CD4-positive, alpha-beta memory T cell (primary cell): ENCODE measurements around the gene PHIP. TPM values are rescaled to one million over a fixed set of nuclear protein-coding genes. Genes with fewer than 3 reads are reported as not detected.
A peak's percentile ranks its signal among the peaks of the same experiment; 100 is the strongest.

Experiments used
- CTCF ChIA-PET: fragments of 350-600 bp; sonication (Branson Sonifier 250); formaldehyde crosslinking; loops from one replicate; lab custom pipeline; 2021; ENCODE audit warnings: inconsistent platforms; ENCODE audit not compliant: partially characterized antibody; lab: Charles Lee
- POLR2A ChIA-PET: fragments of 350-600 bp; sonication (Branson Sonifier 250); formaldehyde crosslinking; loops from one replicate; lab custom pipeline; 2021; ENCODE audit not compliant: partially characterized antibody; lab: Charles Lee
- DNase-seq, 5 donors: peaks; one replicate each; pipeline versions ENCODE4 v3.0.0 to v3.0.0-alpha.2; 2020 to 2022; ENCODE audit warnings: mixed read lengths in 1 of 5
- H3K27ac ChIP-seq: one replicate; pipeline ENCODE4 v1.7.0; 2013; ENCODE audit warnings: low read depth, low read length
- H3K27me3 ChIP-seq: 2 replicates; pipeline ENCODE4 v1.7.0; 2013; ENCODE audit warnings: mild to moderate bottlenecking, low read length, moderate library complexity; ENCODE audit not compliant: insufficient read depth
- H3K36me3 ChIP-seq: 2 replicates; pipeline ENCODE4 v1.7.0; 2013; ENCODE audit warnings: mild to moderate bottlenecking, low read length, moderate library complexity; ENCODE audit not compliant: insufficient read depth
- H3K4me1 ChIP-seq: 2 replicates; pipeline ENCODE4 v1.7.0; 2013; ENCODE audit warnings: mild to moderate bottlenecking, low read length, moderate library complexity; ENCODE audit not compliant: insufficient read depth
- H3K4me3 ChIP-seq, 2 donors: one replicate each; pipeline ENCODE4 v1.7.0; 2013; ENCODE audit warnings: low read length in 2 of 2, mild to moderate bottlenecking in 1 of 2
- H3K9me3 ChIP-seq, 2 donors: one replicate each; pipeline ENCODE4 v1.7.0; 2013; ENCODE audit warnings: low read length in 2 of 2, control low read depth in 1 of 2; ENCODE audit not compliant: control insufficient read depth in 1 of 2
- H3K27ac Mint-ChIP-seq, 7 donors: one replicate each; pipeline ENCODE4 v1.8.0; 2020 to 2021; ENCODE audit warnings: mixed read lengths in 7 of 7, mild to moderate bottlenecking in 6 of 7, inconsistent platforms in 3 of 7, moderate library complexity in 3 of 7
- H3K27me3 Mint-ChIP-seq, 2 donors: one replicate each; pipeline ENCODE4 v1.8.0; 2020 to 2021; ENCODE audit warnings: mixed read lengths in 2 of 2
- H3K36me3 Mint-ChIP-seq, 2 donors: one replicate each; pipeline ENCODE4 v1.8.0; 2020 to 2021; ENCODE audit warnings: mixed read lengths in 2 of 2, inconsistent platforms in 1 of 2, mild to moderate bottlenecking in 1 of 2
- H3K4me1 Mint-ChIP-seq, 4 donors: one replicate each; pipeline ENCODE4 v1.8.0; 2020 to 2021; ENCODE audit warnings: mixed read lengths in 4 of 4, mild to moderate bottlenecking in 1 of 4
- H3K4me3 Mint-ChIP-seq, 8 donors: one replicate each; pipeline ENCODE4 v1.8.0; 2020 to 2021; ENCODE audit warnings: mixed read lengths in 8 of 8, mild to moderate bottlenecking in 7 of 8, moderate library complexity in 6 of 8, inconsistent platforms in 3 of 8
- H3K9me3 Mint-ChIP-seq, 8 donors: one replicate each; pipeline ENCODE4 v1.8.0; 2020 to 2021; ENCODE audit warnings: mixed read lengths in 8 of 8, mild to moderate bottlenecking in 5 of 8, inconsistent platforms in 3 of 8, moderate library complexity in 1 of 8
- intact Hi-C: fragments of 100-400 bp; cut with micrococcal nuclease; formaldehyde crosslinking; loops from one replicate; pipeline ENCODE4 v1.15.1; 2023
- polyA plus RNA-seq, 2 donors: library from polyadenylated mRNA; unstranded; fragments of 300-500 nt; fragmentation: Illumina TruSeq; gene quantifications; one replicate each; pipeline ENCODE4 v1.2.3, GENCODE V29; 2021
- total RNA-seq, 2 experiments: library from RNA; stranded (reverse); gene quantifications; one replicate each; pipeline ENCODE4 v1.2.3, GENCODE V29; 2021

PHIP gene
- total and polyA plus RNA-seq, 4 experiments from 2014 or later = 10.5 to 46.8 (median 29.6) TPM

DNA sequence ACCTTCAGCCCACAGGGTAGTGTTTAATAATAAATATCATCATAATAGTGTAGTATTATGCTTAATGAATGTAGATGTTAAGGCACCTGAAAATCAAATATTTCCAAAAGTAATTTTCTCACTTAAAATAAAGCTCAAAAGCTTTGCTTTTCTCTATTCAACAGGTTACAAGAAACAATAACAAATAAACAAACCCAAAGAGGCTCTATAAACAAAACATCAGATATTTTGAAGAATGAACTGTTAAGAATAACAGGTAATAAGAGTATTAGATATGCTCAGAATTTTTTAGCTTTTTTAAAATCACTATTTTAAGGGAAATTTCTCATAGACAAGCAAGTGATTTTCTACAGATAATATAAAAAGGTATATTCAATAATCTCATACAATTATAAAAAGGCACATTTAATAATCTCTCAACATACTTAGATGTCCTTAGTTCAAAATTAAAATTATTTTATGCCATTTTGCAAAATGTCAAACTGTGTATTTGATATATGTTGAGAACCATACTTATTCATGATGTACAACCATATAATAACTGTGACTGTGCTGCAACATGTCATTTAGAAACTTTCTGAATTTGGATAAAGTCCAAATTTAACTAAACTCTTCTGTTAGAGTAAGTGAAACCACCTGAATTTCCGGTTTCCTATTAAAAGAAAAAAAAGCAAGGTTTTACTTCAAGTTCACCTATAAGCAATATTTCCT lies 35.8 kb downstream of the PHIP start:
- ChIA-PET POLR2A (interaction anchor here (0.7 to 2.7 kb wide), 2 partner anchors 12 to 35 kb away, joined by 3 to 27 read pairs; partner anchors contain the start of gene PHIP), CTCF (interaction anchor here (1.2 kb wide), 1 partner anchor 36 kb away, joined by 3 read pairs; no protein-coding TSS in a partner anchor)
- no peak overlapping the region for H3K4me3 Mint-ChIP-seq
- H3K27me3 Mint-ChIP-seq = no peaks in the 10 kb centered on the region
- no peak overlapping the region for H3K27ac ChIP-seq
- no peak overlapping the region for H3K4me3 ChIP-seq
- intact Hi-C loops = loop anchor here (1.0 to 5.0 kb wide), 3 partner anchors 8 to 45 kb away; partner anchors contain the start of gene PHIP
- no peaks in the 10 kb centered on the region for H3K27me3 ChIP-seq
- peak overlapping the region in 1 of 7 donors; percentile 38 for H3K27ac Mint-ChIP-seq
- H3K4me1 ChIP-seq = peaks cover 47% of the 10 kb centered on the region
- no peaks in the 10 kb centered on the region for H3K9me3 ChIP-seq
- peaks cover 7% of the 10 kb centered on the region for H3K36me3 ChIP-seq
- peaks cover 31 to 42% of the 10 kb centered on the region in 2 donors for H3K36me3 Mint-ChIP-seq
- H3K9me3 Mint-ChIP-seq = no peaks in the 10 kb centered on the region
- DNase-seq = peak in 4 of 5 donors; percentile 11 to 18 (median 16)
- peaks cover 33 to 66% (median 55%) of the 10 kb centered on the region in 4 donors for H3K4me1 Mint-ChIP-seq

DNA sequence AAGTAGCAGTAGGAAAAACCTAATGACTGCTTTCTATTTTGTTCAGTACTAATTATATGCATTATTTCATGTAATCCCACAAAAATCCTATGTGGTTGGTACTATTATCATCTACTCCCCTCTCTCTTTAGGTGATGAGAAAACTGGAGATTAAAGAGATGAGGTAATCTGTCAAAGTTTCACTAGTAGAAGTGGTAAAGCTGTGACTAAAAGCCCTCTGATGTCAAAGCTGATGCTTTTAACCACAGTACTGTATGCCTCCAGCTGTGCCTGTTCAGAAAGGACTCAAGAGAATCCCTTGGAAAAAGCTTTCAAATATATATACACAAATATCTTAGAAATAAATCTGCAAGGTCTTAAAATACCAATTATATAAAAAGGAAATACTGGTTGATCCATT lies 38.0 kb downstream of the PHIP start:
- Mint-ChIP-seq H3K36me3 (peaks cover 39 to 54% of the 10 kb centered on the region in 2 donors), H3K4me3 (no peak overlapping the region), H3K27me3 (no peaks in the 10 kb centered on the region), H3K9me3 (peaks cover 0 to under 1% (median 0%) of the 10 kb centered on the region in 8 donors), H3K4me1 (peaks cover 38 to 69% (median 55%) of the 10 kb centered on the region in 4 donors), H3K27ac (no peak overlapping the region)
- CTCF ChIA-PET = no interaction called here
- POLR2A ChIA-PET = no interaction called here
- intact Hi-C loops = loop anchor here (5.0 kb wide), 2 partner anchors 37 to 43 kb away; partner anchors contain the start of gene PHIP
- no peaks in the 10 kb centered on the region for H3K27me3 ChIP-seq
- H3K4me3 ChIP-seq = no peak overlapping the region
- peaks cover 7% of the 10 kb centered on the region for H3K36me3 ChIP-seq
- H3K9me3 ChIP-seq = no peaks in the 10 kb centered on the region
- H3K4me1 ChIP-seq = peaks cover 33% of the 10 kb centered on the region
- DNase-seq = no peak
- no peak overlapping the region for H3K27ac ChIP-seq

DNA sequence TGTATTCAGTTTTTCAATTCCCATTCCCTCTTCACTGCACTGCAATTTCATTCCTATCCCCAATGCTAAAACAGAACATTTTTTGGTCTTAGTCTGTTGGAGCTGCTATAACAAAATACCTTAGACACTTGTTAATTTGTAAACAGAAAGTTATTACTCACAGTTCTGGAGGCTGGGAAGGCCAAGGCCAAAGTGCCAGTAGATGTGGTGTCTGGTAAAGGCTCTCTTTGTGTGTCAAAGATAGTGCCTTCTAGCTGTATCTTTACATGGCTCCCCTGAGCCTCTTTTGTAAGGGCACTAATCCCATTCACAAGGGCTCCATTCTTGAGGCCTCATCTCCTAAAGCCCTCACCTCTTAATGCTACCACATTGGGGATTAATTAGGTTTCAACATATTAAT lies 40.0 kb downstream of the PHIP start:
- Histone ChIP-seq H3K27ac (no peak overlapping the region), H3K4me3 (no peak overlapping the region), H3K27me3 (no peaks in the 10 kb centered on the region), H3K36me3 (peaks cover 4% of the 10 kb centered on the region), H3K9me3 (no peaks in the 10 kb centered on the region), H3K4me1 (peaks cover 16% of the 10 kb centered on the region)
- no peaks in the 10 kb centered on the region for H3K27me3 Mint-ChIP-seq
- ChIA-PET CTCF (no interaction called here), POLR2A (no interaction called here)
- no peak overlapping the region for H3K4me3 Mint-ChIP-seq
- peaks cover 0 to 2% (median 0%) of the 10 kb centered on the region in 8 donors for H3K9me3 Mint-ChIP-seq
- H3K36me3 Mint-ChIP-seq = peaks cover 53 to 62% of the 10 kb centered on the region in 2 donors
- H3K27ac Mint-ChIP-seq = no peak overlapping the region
- H3K4me1 Mint-ChIP-seq = peaks cover 41 to 68% (median 53%) of the 10 kb centered on the region in 4 donors
- intact Hi-C loops = no loop called here
- DNase-seq = no peak

DNA sequence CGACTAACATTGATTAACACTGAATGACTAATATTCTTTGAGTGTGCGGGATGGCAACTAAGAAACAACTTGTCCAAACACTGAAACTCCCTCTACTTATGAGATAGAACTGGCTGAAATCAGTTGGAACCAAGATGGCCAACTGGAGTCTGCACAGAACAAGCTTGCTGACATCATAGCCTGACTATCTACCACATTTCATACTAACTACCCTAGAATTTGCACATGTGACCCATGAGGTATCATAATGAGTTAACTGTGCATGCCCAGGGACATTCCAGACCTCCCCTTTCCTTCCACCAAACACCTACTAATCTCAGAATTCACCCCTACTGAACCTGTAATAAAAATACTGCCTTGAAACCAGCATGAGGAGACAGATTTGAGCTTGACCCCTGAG lies 43.2 kb downstream of the PHIP start:
- Mint-ChIP-seq H3K36me3 (peaks cover 59 to 61% of the 10 kb centered on the region in 2 donors), H3K9me3 (peaks cover 0 to 2% (median 0%) of the 10 kb centered on the region in 8 donors), H3K27ac (peak overlapping the region in 2 of 7 donors; percentile 63 to 64), H3K4me1 (peaks cover 50 to 69% (median 56%) of the 10 kb centered on the region in 4 donors), H3K27me3 (no peaks in the 10 kb centered on the region), H3K4me3 (no peak overlapping the region)
- DNase-seq = no peak
- intact Hi-C loops = no loop called here
- Histone ChIP-seq H3K4me3 (no peak overlapping the region), H3K9me3 (no peaks in the 10 kb centered on the region), H3K27me3 (no peaks in the 10 kb centered on the region), H3K4me1 (no peaks in the 10 kb centered on the region), H3K36me3 (no peaks in the 10 kb centered on the region), H3K27ac (no peak overlapping the region)
- POLR2A ChIA-PET = interaction anchor here (1.0 to 1.1 kb wide), 2 partner anchors 43 to 44 kb away, joined by 3 to 4 read pairs; partner anchors contain the start of gene PHIP
- CTCF ChIA-PET = no interaction called here

DNA sequence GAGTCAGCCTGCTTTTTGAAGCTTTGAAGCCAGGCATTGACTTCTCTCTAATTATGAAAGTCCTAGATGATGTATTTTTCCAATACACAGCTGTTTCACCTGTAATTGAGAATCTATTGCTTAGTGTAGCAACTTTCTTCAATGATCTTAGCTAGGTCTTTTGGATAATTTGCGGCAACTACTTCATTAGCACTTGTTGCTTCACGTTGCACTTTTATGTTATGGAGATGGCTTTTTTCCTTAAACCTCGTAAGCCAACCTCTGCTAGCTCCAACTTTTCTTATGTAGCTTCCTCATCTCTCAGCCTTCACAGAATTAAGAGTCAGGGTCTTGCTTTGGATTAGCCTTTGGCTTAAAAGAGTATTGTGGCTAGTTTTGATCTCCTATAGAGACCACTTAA lies 44.8 kb downstream of the PHIP start:
- no peak overlapping the region for H3K27ac Mint-ChIP-seq
- Histone ChIP-seq H3K9me3 (no peaks in the 10 kb centered on the region), H3K4me3 (no peak overlapping the region), H3K4me1 (peaks cover 2% of the 10 kb centered on the region), H3K36me3 (no peaks in the 10 kb centered on the region), H3K27me3 (no peaks in the 10 kb centered on the region), H3K27ac (no peak overlapping the region)
- H3K36me3 Mint-ChIP-seq = peaks cover 53 to 55% of the 10 kb centered on the region in 2 donors
- H3K27me3 Mint-ChIP-seq = no peaks in the 10 kb centered on the region
- CTCF ChIA-PET = no interaction called here
- peaks cover 0 to 2% (median 0%) of the 10 kb centered on the region in 8 donors for H3K9me3 Mint-ChIP-seq
- H3K4me3 Mint-ChIP-seq = no peak overlapping the region
- peaks cover 46 to 66% (median 56%) of the 10 kb centered on the region in 4 donors for H3K4me1 Mint-ChIP-seq
- DNase-seq = no peak
- POLR2A ChIA-PET = interaction anchor here (1.5 kb wide), 1 partner anchor 45 kb away, joined by 6 read pairs; the partner anchor contains the start of gene PHIP
- intact Hi-C loops = no loop called here

DNA sequence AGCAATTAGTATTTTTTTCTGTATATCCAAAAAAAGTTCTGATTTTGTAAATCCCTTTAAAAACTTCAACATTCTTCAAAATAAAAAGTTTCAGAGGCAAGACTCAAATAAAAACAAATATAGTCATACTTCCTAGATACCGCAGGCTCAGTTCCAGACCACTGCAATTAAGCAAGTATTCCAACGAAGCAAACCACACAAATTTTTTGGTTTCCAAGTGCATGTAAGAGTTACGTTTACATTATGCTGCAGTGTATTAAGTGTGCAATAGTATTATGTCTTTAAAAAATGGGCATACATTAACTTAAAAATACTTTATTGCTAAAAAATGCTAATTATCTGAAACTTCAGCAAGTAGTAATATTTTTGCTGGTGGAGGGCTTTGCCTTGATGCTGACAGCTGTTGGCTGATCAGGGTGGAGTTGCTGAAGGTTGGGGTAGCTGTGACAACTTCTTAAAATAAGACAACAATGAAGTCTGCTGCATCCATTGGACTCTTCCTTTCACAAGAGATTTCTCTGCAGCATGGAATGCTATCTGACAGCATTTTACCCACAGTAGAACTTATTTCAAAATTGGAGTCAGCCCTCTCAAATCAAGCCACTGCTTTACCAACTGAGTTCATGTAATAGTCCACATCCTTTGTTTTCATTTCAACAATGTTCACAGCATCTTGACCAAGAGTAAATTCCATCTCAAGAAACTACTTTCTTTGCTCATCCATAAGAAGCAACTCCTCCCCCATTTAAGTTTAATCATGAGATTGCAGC lies 46.0 kb downstream of the PHIP start:
- Histone ChIP-seq H3K9me3 (no peaks in the 10 kb centered on the region), H3K27ac (no peak overlapping the region), H3K36me3 (no peaks in the 10 kb centered on the region), H3K27me3 (no peaks in the 10 kb centered on the region), H3K4me3 (no peak overlapping the region), H3K4me1 (peaks cover 4% of the 10 kb centered on the region)
- peaks cover 51 to 72% (median 61%) of the 10 kb centered on the region in 4 donors for H3K4me1 Mint-ChIP-seq
- H3K27me3 Mint-ChIP-seq = no peaks in the 10 kb centered on the region
- H3K27ac Mint-ChIP-seq = no peak overlapping the region
- intact Hi-C loops = no loop called here
- DNase-seq = no peak
- ChIA-PET CTCF (no interaction called here), POLR2A (no interaction called here)
- no peak overlapping the region for H3K4me3 Mint-ChIP-seq
- peaks cover 0 to 2% (median 0%) of the 10 kb centered on the region in 8 donors for H3K9me3 Mint-ChIP-seq
- H3K36me3 Mint-ChIP-seq = peaks cover 46% of the 10 kb centered on the region in 2 donors

DNA sequence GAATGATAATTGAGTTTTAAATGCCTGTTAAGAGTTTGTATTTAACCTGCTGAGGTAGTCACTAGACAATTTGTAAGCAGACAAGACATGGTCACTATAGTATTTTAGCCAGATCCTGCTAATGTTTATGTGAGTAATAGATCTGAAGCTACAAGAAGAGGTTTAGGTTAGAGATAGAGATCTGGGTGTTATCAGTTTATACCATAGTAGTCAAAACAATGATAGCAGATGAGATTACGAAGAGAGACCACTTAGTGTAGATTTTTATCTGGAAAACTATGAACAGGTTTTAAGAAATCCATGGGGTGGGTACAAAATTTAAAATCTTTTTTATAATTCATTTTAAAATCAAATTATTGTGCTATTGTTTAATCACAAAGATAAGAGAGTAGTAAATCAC lies 47.5 kb downstream of the PHIP start:
- Histone ChIP-seq H3K27me3 (no peaks in the 10 kb centered on the region), H3K36me3 (no peaks in the 10 kb centered on the region), H3K9me3 (no peaks in the 10 kb centered on the region), H3K4me3 (no peak overlapping the region), H3K27ac (no peak overlapping the region), H3K4me1 (peaks cover 4% of the 10 kb centered on the region)
- CTCF ChIA-PET = no interaction called here
- peaks cover 0 to 2% (median 0%) of the 10 kb centered on the region in 8 donors for H3K9me3 Mint-ChIP-seq
- no peak overlapping the region for H3K4me3 Mint-ChIP-seq
- no peaks in the 10 kb centered on the region for H3K27me3 Mint-ChIP-seq
- H3K36me3 Mint-ChIP-seq = peaks cover 38 to 41% of the 10 kb centered on the region in 2 donors
- peaks cover 45 to 63% (median 51%) of the 10 kb centered on the region in 4 donors for H3K4me1 Mint-ChIP-seq
- no peak for DNase-seq
- intact Hi-C loops = no loop called here
- H3K27ac Mint-ChIP-seq = peak overlapping the region in 5 of 7 donors; percentile 3 to 43 (median 8)
- POLR2A ChIA-PET = no interaction called here
